ENCODE measurements around the gene CYP21A2. TPM values are rescaled to one million over a fixed set of nuclear protein-coding genes. Genes with fewer than 3 reads are reported as not detected.
A peak's percentile ranks its signal among the peaks of the same experiment; 100 is the strongest.
"Not testable (repeated sequence)": the region's sequence is repeated elsewhere in the genome, so short reads cannot be mapped to it uniquely, and the experiment has no call there.

CYP21A2 gene
- total and polyA plus RNA-seq, 10 of the 15 experiments (the other 5 are each of a cell fraction or from before 2014, with no cell fraction given): 0.04 to 0.92 (median 0.23) TPM; not detected in 7

- TF ChIP-seq YBX1 (IDR thresholded peaks at IDR 0.05) (no peak), RAD21 (IDR thresholded peaks at IDR 0.05; ENCODE audit: insufficient read depth, low read depth, low read length) (peak; percentile 38; the same call in 1 of the 2 replicates), EZH2 (IDR thresholded peaks at IDR 0.05; ENCODE audit: borderline replicate concordance, control insufficient read depth, low read depth, low read length) (no peak), FOS (IDR thresholded peaks at IDR 0.05; ENCODE audit: borderline replicate concordance, extremely low read depth, insufficient read length) (no peak), FOXK2 (IDR thresholded peaks at IDR 0.05) (no peak), TBL1XR1 (IDR thresholded peaks at IDR 0.05; ENCODE audit: low read depth, low read length) (no peak), TCF7 (IDR thresholded peaks at IDR 0.05; ENCODE audit: borderline replicate concordance) (no peak), GATAD2B (conservative IDR thresholded peaks at IDR 0.05; ENCODE audit: low read depth) (no peak), YY1 (IDR thresholded peaks at IDR 0.05; ENCODE audit: low read depth, low read length) (peak; percentile 59; the same call in 1 of the 2 replicates), IRF3 (IDR thresholded peaks at IDR 0.05) (no peak), STAT1 (conservative IDR thresholded peaks at IDR 0.05) (no peak)
Observed at GRCh38 chr6:32047855-32048766, 9.9 kb downstream of the CYP21A2 start (continued).

GRCh38 chr6:32049149-32049548 lies 10.9 kb downstream of the CYP21A2 start:
- H2AFZ ChIP-seq (ENCODE audit: control insufficient read depth, low read depth, low read length); BruUV-seq (replicated peaks); H3K27ac ChIP-seq (ENCODE audit: control insufficient read depth, insufficient read depth); ATAC-seq; FAIRE-seq; H3K36me3 ChIP-seq (ENCODE audit: control insufficient read depth in 2 of 2, insufficient read depth in 2 of 2, low read length in 1 of 2); H3K4me1 ChIP-seq (ENCODE audit: control insufficient read depth, insufficient read depth, low read length); H3K9me3 ChIP-seq (replicated peaks; ENCODE audit: control insufficient read depth, insufficient read depth, low read length); in situ Hi-C loops (cut with MboI); DNase-seq (ENCODE audit: low read depth, low spot score); H3K4me3 ChIP-seq; H3K9ac ChIP-seq (ENCODE audit: control insufficient read depth, insufficient read depth, low read length); H4K20me1 ChIP-seq (ENCODE audit: control insufficient read depth, insufficient read depth); RAD21 ChIA-PET (ENCODE audit: unreplicated experiment); H3K79me2 ChIP-seq (ENCODE audit: control insufficient read depth, insufficient read depth, low read length); H3K4me2 ChIP-seq (ENCODE audit: control insufficient read depth, insufficient read depth); H3K27me3 ChIP-seq (replicated peaks in 1 of 2; ENCODE audit: control insufficient read depth in 2 of 2, insufficient read depth in 2 of 2, low read length in 1 of 2); POLR2A ChIA-PET: not testable (repeated sequence)
- ChIA-PET CTCF (interaction anchor here (1.2 to 2.6 kb wide), 2 partner anchors 22 to 44 kb away, joined by 3 to 6 read pairs; no protein-coding TSS in a partner anchor), SMC1A (ENCODE audit: uncharacterized antibody, unreplicated experiment) (interaction anchor here (0.7 kb wide), 2 partner anchors 114 to 738 kb away, joined by 3 read pairs; no protein-coding TSS in a partner anchor)
- intact Hi-C loops (cut with micrococcal nuclease; ENCODE audit: unreplicated experiment): loop anchor here (10.0 kb wide), 1 partner anchor 106 kb away; the partner anchor contains the start of genes PPT2 and PRRT1
- 40% methylated on average over 21 of the region's 21 CpGs for WGBS (ENCODE audit: insufficient coverage, insufficient replicate concordance, low lambda C conversion rate, missing lambda C conversion rate)

- H3K79me2 ChIP-seq (ENCODE audit: control insufficient read depth, insufficient read depth, low read length); FAIRE-seq; DNase-seq (ENCODE audit: low read depth, low spot score); BruUV-seq (replicated peaks); in situ Hi-C loops (cut with MboI); H2AFZ ChIP-seq (ENCODE audit: control insufficient read depth, low read depth, low read length); H3K9me3 ChIP-seq (replicated peaks; ENCODE audit: control insufficient read depth, insufficient read depth, low read length); SMC1A ChIA-PET (ENCODE audit: uncharacterized antibody, unreplicated experiment); H3K4me3 ChIP-seq; H3K27me3 ChIP-seq (replicated peaks in 1 of 2; ENCODE audit: control insufficient read depth in 2 of 2, insufficient read depth in 2 of 2, low read length in 1 of 2); ATAC-seq; RAD21 ChIA-PET (ENCODE audit: unreplicated experiment); POLR2A ChIA-PET; H4K20me1 ChIP-seq (ENCODE audit: control insufficient read depth, insufficient read depth); H3K4me1 ChIP-seq (ENCODE audit: control insufficient read depth, insufficient read depth, low read length); H3K4me2 ChIP-seq (ENCODE audit: control insufficient read depth, insufficient read depth); H3K36me3 ChIP-seq (ENCODE audit: control insufficient read depth in 2 of 2, insufficient read depth in 2 of 2, low read length in 1 of 2); H3K9ac ChIP-seq (ENCODE audit: control insufficient read depth, insufficient read depth, low read length); H3K27ac ChIP-seq (ENCODE audit: control insufficient read depth, insufficient read depth): not testable (repeated sequence)
- CTCF ChIA-PET: interaction anchor here (2.6 kb wide), 1 partner anchor 21 kb away, joined by 6 read pairs; no protein-coding TSS in a partner anchor
- intact Hi-C loops (cut with micrococcal nuclease; ENCODE audit: unreplicated experiment): loop anchor here (10.0 kb wide), 1 partner anchor 105 kb away; the partner anchor contains the start of genes PPT2 and PRRT1
- 42% methylated on average over 10 of the region's 11 CpGs for WGBS (ENCODE audit: insufficient coverage, insufficient replicate concordance, low lambda C conversion rate, missing lambda C conversion rate)
Observed at GRCh38 chr6:32049736-32050135, 11.5 kb downstream of the CYP21A2 start.
